Vagina (tissue), 2 donors: Measurements from ENCODE around the gene LYPD8. TPM values are rescaled to one million over a fixed set of nuclear protein-coding genes. Genes with fewer than 3 reads are reported as not detected.

ENCODE experiments used
- DNase-seq, 2 donors: peaks; one replicate each; pipeline ENCODE4 v3.0.0-alpha.2; 2017; ENCODE audit errors: extremely low spot score in 2 of 2
- H3K27ac ChIP-seq: fragments of 200-600 bp; sonication (generic); one replicate; pipeline ENCODE4 v1.5.1; 2019
- H3K27me3 ChIP-seq: fragments of 200-600 bp; sonication (generic); one replicate; pipeline ENCODE4 v1.5.1; 2019
- H3K36me3 ChIP-seq, 2 donors: fragments of 200-600 bp; sonication (generic); one replicate each; pipeline ENCODE4 v1.5.1; 2017 to 2019
- H3K4me1 ChIP-seq: fragments of 200-600 bp; sonication (generic); one replicate; pipeline ENCODE4 v1.5.1; 2019
- H3K4me3 ChIP-seq, 2 donors: fragments of 200-600 bp; sonication (generic); 1 replicate in 1 of 2; 2 replicates in 1 of 2; pipeline ENCODE4 v1.5.1; 2016 to 2019
- H3K9me3 ChIP-seq: fragments of 200-600 bp; sonication (generic); one replicate; pipeline ENCODE4 v1.5.1; 2019
- CTCF ChIP-seq, 3 experiments: fragments of 450-650 bp in 2 of 3; fragments of 200-600 bp in 1 of 3; sonication (generic) in 1 of 3; IDR thresholded peaks; one replicate each; pipeline ENCODE4 v1.5.1; 2017 to 2019; ENCODE audit warnings: antibody characterized with exemption in 3 of 3, mild to moderate bottlenecking in 2 of 3, moderate library complexity in 2 of 3
- POLR2A ChIP-seq, 2 donors: fragments of 450-650 bp; IDR thresholded peaks; one replicate each; pipeline ENCODE4 v1.6.1; 2017; ENCODE audit warnings: antibody characterized with exemption in 2 of 2, mild to moderate bottlenecking in 2 of 2, moderate library complexity in 2 of 2
- POLR2AphosphoS5 ChIP-seq, 2 donors: sonication (generic); formaldehyde crosslinking; IDR thresholded peaks; one replicate each; pipeline ENCODE4 v1.9.0; 2017; ENCODE audit warnings: antibody characterized with exemption in 2 of 2, mild to moderate bottlenecking in 2 of 2, low read depth in 1 of 2; ENCODE audit not compliant: insufficient read depth in 1 of 2
- intact Hi-C: fragments of 100-400 bp; cut with DNase I; formaldehyde crosslinking; loops from one replicate; pipeline ENCODE4 v1.15.1; 2023
- total RNA-seq: library from RNA; depleted of rRNA; stranded (reverse); fragments of >200 nt; gene quantifications from one replicate; pipeline ENCODE4 v1.2.3, GENCODE V29; 2016

LYPD8 gene
- total RNA-seq, 1 donor from 2014 or later: not detected

GRCh38 chr1:248733566-248733965, 22.0 kb downstream of the LYPD8 start:
- no peak for DNase-seq
- H3K9me3 ChIP-seq: no peaks in the 10 kb centered on the region
- TF ChIP-seq POLR2A (IDR thresholded peaks at IDR 0.05): no peak
- H3K36me3 ChIP-seq: no peaks in the 10 kb centered on the region
- no peak overlapping the region for H3K4me3 ChIP-seq
- H3K27me3 ChIP-seq: no peaks in the 10 kb centered on the region
- no peak overlapping the region for H3K27ac ChIP-seq
- intact Hi-C loops: no loop called here
- no peaks in the 10 kb centered on the region for H3K4me1 ChIP-seq

GRCh38 chr1:248730507-248731335, 24.8 kb downstream of the LYPD8 start:
- no peak for DNase-seq
- TF ChIP-seq POLR2AphosphoS5 (IDR thresholded peaks at IDR 0.05; ENCODE audit: insufficient read depth in 1 of 2, low read depth in 1 of 2): no peak
- no peak for TF ChIP-seq CTCF (IDR thresholded peaks at IDR 0.05)
- TF ChIP-seq POLR2A (IDR thresholded peaks at IDR 0.05): no peak

GRCh38 chr1:248714248-248714647, 41.3 kb downstream of the LYPD8 start:
- TF ChIP-seq CTCF (IDR thresholded peaks at IDR 0.05) (no peak), POLR2A (IDR thresholded peaks at IDR 0.05) (no peak), POLR2AphosphoS5 (IDR thresholded peaks at IDR 0.05; ENCODE audit: insufficient read depth in 1 of 2, low read depth in 1 of 2) (no peak)
- DNase-seq: no peak
- intact Hi-C loops: no loop called here
- Histone ChIP-seq H3K27ac (no peak overlapping the region), H3K9me3 (no peaks in the 10 kb centered on the region), H3K36me3 (no peaks in the 10 kb centered on the region), H3K27me3 (no peaks in the 10 kb centered on the region), H3K4me1 (no peaks in the 10 kb centered on the region), H3K4me3 (no peak overlapping the region)

More at GRCh38 chr1:248730507-248731335, 24.8 kb downstream of the LYPD8 start:
- H3K9me3 ChIP-seq: no peaks in the 10 kb centered on the region
- intact Hi-C loops: no loop called here
- H3K27ac ChIP-seq: no peak overlapping the region
- no peaks in the 10 kb centered on the region for H3K4me1 ChIP-seq
- H3K4me3 ChIP-seq: no peak overlapping the region
- H3K27me3 ChIP-seq: no peaks in the 10 kb centered on the region
- H3K36me3 ChIP-seq: no peaks in the 10 kb centered on the region

- TF ChIP-seq POLR2A (IDR thresholded peaks at IDR 0.05) (no peak), CTCF (IDR thresholded peaks at IDR 0.05) (no peak), POLR2AphosphoS5 (IDR thresholded peaks at IDR 0.05; ENCODE audit: insufficient read depth in 1 of 2, low read depth in 1 of 2) (no peak)
- Histone ChIP-seq H3K27ac (no peak overlapping the region), H3K27me3 (no peaks in the 10 kb centered on the region), H3K9me3 (no peaks in the 10 kb centered on the region), H3K4me3 (no peak overlapping the region), H3K36me3 (no peaks in the 10 kb centered on the region), H3K4me1 (no peaks in the 10 kb centered on the region)
- DNase-seq: no peak
- intact Hi-C loops: no loop called here
Observed at GRCh38 chr1:248710305-248710900, 45.2 kb downstream of the LYPD8 start.

GRCh38 chr1:248704606-248705005, 51.0 kb downstream of the LYPD8 start:
- no peak overlapping the region for H3K4me3 ChIP-seq
- intact Hi-C loops: no loop called here
- H3K4me1 ChIP-seq: no peaks in the 10 kb centered on the region
- H3K9me3 ChIP-seq: no peaks in the 10 kb centered on the region
- no peak for DNase-seq
- TF ChIP-seq POLR2AphosphoS5 (IDR thresholded peaks at IDR 0.05; ENCODE audit: insufficient read depth in 1 of 2, low read depth in 1 of 2) (no peak), POLR2A (IDR thresholded peaks at IDR 0.05) (no peak), CTCF (IDR thresholded peaks at IDR 0.05) (no peak)
- no peak overlapping the region for H3K27ac ChIP-seq
- H3K27me3 ChIP-seq: no peaks in the 10 kb centered on the region
- no peaks in the 10 kb centered on the region for H3K36me3 ChIP-seq
